Cerebellar cortex (tissue), 1 donor: ENCODE results near the gene PAX5.
A peak's percentile ranks its signal among the peaks of the same experiment; 100 is the strongest.

Experiments
- DNase-seq: peaks from one replicate; pipeline ENCODE4 v3.0.0-alpha.2; 2015; ENCODE audit warnings: low spot score

The PAX5 gene

DNA sequence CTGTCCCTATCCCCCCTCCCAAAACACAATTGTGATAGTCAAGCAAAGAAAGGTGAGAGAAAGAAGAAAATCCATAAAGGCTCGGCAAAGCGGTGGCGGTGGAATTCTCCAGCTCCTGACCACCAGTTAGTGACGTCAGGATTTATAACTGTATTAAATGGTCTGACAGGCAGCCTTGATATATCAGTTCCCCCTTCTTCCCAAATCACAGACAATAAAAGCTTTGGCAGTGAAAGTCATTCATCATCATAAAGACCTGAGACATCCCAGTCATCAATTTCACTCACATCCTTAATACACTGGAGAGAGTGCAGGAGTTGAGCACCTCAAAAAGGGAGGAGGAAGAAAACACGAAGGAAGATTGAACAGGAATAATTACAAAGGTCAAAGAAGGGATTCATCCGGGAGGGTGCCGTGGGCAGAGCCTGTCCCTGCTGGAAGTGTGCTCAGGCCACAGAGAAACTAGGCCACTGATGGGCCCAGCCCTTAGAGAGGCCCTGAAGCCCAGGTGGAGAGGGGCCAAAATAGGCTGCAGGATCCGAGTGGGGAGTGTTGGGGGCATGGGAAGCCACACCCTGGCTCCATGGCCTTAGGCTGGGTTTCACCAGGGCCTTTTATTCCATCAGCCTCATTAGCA, 131.9 kb downstream of the PAX5 start:
- no peak for DNase-seq

DNA sequence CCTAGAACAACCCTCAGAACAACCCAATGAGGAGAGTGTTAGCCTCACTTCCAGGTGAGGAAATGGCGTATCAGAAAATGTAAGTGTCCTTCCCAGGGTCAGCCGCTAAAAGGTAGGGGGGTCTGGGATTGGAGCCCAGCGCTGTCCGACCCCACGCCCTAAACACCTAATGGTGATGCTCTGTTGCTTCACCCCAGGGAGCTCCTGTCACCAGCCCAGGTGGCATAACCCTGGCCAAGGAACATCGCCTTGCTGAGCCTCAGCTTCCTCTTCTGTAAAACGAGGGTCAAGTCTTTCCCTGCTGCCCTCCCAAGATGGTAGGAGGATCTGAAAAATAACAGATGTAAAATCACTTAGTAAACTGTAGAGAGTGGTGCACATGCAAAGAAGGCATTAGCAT, 132.5 kb downstream of the PAX5 start:
- DNase-seq: no peak

DNA sequence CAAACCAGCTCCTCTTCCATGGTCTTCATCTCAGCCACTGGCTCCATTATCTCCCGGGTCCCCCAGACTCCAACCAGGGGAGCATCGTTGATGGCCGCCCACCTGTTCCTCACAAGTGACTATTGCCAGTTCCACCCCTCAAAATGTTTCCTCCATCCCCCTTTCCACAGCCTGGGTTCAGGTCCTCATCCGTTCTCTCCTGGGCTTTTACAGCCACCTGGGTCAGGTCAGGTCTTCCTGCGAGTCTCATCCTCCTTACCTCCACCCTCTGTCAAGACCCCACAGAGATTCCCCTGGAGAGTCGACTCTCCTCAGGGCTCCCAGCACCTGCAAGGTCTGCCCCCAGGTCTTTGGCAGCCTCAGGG, 133.2 kb downstream of the PAX5 start:
- no peak for DNase-seq

DNA sequence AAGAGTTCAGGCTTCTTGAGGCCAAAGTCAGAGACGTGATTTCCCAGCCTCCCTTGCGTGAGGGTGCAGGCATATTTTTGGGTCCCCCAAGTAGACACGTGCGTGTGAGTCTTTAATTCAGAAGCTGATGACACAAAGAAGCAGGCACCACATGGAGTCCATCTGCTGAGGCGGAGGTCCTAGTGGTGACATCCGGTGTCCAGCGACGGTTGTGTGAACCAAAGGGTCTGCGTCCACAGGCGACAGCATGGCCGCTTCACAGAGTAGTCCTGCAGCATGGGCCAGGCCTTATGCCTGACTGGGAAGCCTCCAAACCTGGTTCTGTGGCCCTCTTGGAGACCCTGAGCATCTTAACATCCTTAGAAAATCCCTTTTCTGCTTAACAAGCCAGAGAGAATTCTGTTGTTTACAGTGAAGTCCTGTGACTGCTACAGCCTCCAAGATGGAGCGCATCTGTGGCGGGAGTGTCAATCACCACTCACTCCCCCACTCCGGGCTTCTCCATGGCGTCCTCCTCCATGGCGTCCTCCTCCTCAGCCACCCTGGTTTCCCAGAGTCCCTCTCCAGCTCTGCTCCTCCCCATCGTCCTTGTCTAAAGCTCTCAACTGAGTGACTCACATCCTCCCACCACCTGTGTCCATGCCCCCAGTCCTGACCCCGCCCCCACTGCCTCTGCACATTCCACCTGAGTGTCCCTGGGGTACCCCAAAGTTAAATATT, 133.8 kb downstream of the PAX5 start:
- DNase-seq: no peak

DNA sequence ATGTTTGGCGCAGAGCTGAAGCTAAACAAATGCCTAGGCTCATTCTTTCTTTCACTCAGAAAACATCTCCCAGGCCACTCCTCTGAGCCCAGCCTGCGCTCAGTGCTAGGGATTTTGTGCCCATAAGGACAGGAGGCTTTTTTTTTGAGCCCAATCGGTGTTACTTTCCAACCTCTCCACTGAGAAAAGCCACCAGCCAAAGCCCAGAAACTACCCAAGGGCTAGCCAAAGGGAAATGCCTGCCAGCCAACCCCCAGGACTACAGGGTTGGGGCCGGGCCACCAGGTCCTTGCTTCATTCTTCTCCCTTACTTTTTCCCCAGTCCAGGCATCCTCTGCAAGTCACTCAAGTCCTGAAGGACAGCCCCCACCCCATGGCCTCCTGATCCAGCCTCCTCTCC, 134.7 kb downstream of the PAX5 start:
- no peak for DNase-seq

DNA sequence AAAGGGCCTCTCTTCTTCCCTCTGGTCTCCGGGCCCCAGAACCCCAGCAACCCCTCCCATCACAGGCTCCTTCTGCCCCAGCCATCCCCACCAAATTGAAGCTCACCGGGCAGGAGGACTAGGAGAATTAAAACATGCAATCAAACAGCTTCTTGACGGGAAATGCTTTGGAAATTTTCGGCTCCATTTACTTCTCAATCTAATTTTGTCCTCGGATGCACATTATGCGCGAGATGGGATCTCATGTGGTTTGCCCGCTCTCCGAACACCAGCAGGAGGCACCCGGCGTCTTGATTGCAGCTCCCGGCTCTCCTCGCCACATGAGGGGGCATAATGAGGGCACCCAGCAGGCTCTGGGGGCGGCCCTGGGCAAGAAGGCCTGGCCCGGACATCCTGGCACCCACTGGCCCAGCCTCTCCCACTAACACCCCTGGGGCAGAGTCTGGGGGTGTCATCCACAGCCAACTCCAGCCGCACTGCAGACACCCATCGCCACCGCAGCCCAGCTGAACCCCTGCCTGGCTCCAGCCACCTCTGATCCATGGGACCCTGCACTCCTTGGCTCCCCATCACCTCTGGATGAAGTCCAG, 135.5 kb downstream of the PAX5 start:
- no peak for DNase-seq

DNA sequence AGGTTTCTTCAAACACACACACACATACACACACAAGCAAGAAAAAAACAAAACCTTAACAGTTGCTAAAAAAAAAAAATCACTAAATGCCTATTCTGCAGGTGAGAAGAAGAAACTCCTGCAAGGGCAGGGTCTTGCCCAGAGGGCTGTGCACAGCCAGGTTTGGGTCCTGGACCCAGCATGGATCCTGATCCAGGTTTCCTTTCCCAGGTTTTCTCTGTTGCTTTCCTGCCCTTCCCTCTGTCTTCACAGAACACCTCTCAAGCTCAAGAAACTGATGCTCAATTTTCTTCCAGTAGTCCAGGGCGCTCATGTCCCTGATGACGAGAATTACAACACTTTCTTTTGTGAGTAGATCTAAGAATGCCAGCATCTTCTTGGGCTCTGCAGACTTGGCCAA, 136.6 kb downstream of the PAX5 start:
- DNase-seq: no peak

DNA sequence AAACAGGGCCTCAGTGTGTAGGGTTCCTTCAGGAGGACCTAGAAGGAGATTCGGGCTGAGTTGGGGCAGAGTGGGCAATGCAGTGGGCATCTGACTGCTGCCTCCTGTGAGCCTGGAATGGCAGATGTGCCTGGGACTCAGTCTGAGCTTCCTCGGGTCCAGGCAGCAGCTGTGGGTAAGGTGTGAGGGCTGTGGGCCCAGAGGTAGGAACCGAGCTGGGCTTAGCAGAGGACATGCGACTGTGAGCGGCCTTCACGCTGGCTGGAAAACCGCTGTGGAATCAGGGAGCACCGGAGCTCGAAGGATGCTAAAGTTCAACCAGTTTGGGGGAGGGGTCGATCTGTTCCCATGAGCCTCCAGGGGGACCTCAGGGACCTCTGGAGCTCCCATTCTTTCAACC, 137.0 kb downstream of the PAX5 start:
- no peak for DNase-seq

DNA sequence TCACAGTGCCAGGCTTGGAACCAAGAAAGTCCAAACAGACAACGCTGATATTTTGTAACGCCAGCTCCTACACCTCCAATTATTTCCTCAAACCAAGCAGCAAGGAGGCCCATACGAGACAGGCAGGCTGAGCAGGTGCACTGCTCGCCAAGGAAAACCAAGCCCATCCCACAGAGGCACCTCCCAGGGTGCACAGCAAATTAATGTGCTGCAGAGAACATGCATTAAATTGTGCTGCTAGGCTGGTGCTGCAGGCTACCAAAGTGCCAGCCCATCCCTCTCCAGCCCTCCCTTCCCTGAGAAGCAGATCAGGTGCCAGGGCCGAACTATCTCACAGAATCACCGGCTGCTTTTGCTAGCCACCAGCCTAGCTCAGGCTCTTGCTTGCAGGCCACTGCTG, 137.8 kb downstream of the PAX5 start:
- no peak for DNase-seq

DNA sequence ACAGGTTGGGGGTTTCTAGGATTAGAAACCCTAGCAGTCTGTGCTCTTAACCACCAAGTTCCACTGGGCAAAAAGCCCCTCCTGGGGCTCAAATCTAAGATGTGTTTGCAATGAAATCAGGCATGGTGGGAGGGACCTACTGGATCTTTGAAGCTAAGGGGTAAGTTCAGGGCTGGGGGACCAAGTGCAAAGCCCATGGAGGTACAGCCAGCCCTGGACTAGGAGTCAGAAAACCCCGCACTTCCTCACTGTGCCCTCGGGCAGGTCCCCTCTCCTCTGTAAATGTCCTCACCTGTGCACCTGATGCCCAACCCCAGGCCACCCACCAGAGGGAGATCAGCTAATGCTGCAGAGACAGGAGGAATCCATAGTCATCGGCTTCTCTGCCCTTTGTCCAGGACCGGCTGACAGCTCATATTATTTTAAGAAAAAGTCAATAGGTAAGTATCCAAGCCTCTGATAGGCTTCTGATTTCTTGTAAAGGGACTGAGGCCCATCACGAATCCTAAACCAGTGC, 138.3 kb downstream of the PAX5 start:
- DNase-seq: no peak

DNA sequence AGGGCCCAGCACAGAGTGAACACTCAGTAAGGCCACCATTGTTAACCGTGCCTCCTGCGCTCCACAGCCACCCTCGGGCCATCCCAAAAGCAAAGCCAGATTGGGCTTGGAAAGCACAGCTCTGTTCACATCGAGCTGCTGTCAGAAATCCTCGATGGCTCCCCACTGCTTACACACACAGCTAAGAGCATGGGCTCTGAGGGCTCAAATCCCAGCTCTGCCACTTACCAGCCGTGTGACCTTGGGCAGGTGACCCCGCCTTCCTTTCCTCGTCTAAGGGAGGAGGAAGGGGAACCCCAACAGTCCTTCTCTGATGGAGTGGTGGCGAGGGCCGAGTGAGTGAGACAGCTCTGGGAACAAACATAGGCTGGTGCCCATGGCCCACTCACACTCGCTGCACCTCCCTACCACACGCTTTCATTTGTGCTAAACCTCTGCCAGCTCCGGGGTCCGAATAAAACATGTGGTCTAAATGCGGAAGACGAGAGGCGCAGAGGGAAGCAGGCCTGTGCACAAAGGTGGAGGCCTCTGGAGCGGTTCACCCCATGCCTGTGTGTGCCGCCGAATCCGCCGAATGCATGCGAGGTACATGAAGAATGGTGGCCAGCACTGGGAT, 139.3 kb downstream of the PAX5 start:
- no peak for DNase-seq

DNA sequence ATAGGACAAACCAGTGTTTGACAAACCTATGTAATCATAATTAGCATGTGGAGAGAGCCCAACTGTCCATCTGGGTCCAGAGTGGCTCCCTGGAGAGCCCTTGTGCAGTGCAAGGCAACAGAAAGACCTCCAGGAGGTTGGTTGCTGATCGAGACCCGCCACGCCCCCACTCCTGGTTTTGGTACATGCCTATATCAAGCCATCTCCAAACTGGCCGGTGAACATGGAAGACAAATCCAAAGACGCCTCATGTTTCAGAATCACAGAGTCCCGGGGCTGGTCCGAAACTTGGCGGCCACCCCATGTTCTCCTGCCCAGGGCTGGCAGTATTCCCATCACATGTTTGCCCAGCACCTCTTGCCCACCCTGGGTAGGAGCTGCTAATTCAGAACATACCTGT, 140.2 kb downstream of the PAX5 start:
- DNase-seq: no peak

DNA sequence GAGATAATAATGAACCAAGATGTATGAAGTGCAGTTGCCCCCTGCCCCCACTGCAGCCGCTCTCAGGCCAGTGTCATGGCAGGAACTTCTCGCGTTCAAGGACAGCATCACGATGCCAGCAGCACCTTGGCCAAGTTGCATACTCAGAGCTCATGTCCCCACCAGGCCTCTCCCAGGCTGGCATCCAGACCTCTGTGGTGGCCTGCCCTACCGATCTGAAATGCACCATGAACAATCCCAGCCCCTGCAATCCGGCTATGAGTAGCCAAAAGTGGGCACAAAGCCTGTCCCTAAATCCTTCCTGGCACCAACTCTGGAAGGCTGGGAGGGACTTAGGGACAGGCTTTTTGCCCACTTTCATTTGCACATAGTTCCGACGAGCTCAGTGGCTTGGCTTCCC, 140.9 kb downstream of the PAX5 start:
- DNase-seq: peak; percentile 31

DNA sequence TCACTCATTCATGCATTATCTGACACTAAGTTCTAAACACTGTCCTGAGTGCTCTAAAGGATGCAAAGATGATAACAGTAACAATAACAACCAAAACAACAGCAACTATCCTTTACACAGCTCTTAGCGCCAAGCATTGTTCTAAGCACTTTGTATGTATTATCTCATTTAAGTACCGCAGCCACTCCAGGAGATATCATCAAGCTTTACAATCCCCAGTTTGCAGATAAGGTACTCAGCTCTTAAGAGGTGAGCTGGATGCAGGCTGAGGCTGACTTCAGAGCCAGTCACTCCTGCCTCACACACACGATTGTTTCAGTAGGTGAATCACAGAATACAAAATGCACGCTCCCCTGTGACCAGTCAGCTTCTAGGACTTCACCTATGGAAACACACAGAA, 141.8 kb downstream of the PAX5 start:
- DNase-seq: no peak

DNA sequence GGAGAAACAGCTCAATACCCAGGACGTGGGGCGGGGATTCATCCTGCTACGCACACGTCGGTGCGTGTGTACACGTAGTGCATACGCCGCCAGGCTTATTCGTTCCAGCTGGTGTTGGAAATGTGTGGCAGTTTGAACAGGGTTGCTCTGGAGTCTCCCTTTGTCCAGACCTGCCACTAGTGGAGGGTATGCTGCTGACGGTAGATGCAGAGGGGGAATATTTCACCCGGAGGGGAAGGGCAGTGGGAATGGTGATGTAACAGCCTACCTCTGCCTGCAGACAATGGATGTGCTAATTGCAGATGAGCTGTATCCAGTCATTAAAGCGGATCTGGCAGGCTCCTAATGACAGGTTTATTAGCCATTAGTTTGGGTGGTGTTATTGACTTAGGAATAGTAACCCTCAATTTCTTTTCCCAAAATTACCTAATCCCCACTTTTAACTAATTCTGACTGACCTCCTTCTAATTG, 142.7 kb downstream of the PAX5 start:
- DNase-seq: no peak

DNA sequence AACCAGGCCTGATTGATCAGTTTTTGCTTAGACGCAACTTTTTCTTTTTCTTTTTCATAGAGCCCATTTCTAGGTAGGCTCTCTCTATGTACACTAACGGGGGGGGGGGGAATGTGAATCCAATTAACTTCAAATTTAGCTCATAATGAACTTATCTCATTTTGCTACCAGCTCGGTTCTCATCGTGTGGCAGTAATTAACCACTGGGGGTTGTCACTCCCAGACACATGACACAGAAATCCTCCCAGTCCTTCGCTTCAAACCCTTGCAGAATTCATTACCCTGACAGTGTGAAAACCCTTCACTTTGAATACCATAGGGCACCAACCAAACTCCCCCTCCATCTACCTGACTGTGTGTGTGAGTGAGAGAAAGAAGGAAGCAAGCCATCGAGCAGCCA, 144.2 kb downstream of the PAX5 start:
- no peak for DNase-seq

DNA sequence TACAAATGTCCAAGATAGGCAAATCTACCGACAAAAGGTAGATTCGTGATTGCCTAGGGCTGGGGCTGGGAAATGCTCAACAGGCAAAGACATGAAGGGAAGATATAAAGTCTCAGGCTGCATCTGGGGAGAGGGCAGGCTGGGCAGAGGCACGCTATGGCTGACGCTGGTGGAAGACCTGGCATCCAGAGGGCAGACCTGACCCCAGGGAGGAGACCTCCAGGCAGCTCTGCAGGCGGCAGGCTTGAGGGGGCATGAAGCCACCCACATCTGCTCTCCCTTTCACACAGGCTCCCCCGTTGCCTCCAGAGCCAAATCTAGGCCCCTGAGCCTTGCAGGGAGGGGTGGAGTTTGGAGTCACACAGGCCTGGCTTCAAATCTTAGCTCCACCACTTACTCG, 145.5 kb downstream of the PAX5 start:
- no peak for DNase-seq

DNA sequence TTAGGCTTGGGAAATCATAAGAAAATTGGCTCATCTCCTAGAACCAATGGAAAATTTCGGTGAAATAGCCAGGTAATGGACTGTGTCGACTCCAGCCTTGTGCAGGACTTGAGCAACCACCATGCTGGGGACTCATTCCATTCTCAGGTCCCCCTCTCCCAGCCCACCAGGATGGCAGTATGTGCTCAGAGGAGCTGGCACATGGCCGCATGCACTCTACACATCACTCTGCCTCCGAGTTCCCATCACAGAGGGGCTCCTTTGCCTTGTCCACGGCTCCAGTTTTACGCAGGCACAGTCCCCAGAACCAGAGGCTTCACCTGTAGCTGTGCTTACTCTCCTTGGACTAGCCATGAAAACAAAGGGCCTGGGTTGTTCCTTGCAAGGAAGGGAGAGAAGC, 149.3 kb downstream of the PAX5 start:
- no peak for DNase-seq

DNA sequence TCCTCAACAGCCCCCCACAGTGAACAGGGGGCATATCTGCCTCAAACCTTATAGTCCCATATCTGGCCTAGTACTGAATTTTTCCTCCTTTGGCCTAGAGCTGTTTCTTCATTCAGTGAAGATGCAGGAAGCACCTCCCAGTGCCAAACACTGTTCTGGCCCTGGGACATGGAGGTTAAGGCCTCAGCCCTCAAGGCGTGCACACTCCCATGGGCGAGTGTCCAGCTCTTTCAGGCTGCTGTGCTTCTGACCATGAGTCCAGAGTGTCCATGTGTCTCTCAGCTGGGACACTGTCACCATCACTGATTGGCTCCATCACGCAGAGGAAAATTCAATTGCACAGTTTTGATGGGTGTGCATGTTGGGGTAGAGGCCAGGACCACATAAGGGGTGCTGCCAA, 151.5 kb downstream of the PAX5 start:
- DNase-seq: no peak

DNA sequence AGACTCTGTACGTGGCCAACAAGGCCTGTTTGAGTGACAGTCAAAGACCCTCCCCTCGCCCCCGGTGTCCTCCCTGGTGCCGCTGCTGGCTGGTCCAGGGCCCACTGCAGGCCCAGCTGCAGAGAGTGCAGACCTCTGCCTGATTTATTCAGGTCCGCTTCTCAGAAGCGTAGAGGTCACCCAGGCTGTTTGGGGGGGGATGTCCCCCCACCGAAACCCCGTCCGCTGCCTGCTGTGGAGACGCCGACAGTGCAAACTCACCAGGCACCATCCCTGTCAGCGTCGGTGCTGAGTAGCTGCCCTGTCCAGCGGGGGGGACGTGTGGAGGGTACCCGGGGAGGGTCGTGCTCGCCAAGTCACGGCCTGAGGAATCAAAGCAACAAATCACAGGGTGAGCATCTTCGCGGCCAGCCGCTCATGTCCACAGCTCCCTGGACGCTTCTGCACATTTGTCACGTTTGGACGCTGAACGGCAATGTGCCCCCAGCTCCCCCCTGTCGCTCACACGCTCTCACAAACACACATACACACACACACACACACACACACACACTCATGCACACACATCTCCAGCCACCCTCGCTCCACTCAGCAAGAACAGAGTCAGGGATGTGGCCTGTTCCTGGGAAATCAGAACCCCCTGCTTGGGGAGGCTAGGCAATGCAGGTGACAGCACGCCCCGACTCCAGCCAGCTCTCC, 152.2 kb downstream of the PAX5 start:
- no peak for DNase-seq

DNA sequence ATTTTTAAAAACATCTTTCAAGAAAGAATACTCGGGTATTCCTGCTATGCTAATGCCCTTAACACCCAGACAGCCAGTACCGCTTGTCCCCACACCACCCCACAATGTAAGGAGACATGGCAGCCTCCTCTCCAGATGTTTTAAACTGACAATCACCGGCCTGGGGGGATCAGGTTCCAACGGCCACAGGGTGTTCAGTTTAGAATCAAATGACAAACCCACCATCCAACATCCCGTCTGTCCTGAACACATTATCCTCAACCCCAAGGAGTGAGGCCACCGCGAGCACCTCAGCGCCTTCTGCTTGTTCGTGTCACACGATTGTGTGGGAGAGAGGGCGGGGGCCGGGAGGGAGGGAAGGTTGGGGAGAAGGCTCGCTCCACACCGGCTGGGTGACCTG, 152.8 kb downstream of the PAX5 start:
- no peak for DNase-seq

DNA sequence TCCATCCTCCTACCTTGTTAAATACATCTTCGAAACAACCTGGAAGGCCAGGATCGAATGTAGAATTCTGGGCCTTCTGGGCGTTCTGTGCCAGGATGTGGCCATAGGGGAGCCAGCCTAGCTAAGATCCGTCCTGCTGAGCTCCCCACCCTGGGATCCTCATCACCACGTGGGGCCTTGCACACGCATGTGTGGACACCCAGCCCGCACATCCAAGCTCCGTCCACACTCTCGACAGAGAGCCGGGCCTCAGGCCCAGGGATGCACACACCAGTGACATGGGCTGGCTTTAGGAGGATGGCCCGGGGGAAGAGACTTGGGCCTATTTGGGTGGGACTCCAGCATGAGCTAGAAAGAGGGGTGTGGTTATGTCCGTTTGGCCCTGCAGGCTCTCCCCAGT, 154.0 kb downstream of the PAX5 start:
- no peak for DNase-seq
